HG03159 (cell line): ENCODE results near the gene RBBP8.
"Not testable (repeated sequence)": the region's sequence is repeated elsewhere in the genome, so short reads cannot be mapped to it uniquely, and the experiment has no call there.

Experiments used
- ATAC-seq: cut with Tn5 transposase; IDR thresholded peaks from one replicate; pipeline ENCODE4 v1.9.1; 2021; ENCODE audit warnings: mild to moderate bottlenecking, moderate library complexity; ENCODE audit not compliant: unreplicated experiment

The RBBP8 gene

DNA sequence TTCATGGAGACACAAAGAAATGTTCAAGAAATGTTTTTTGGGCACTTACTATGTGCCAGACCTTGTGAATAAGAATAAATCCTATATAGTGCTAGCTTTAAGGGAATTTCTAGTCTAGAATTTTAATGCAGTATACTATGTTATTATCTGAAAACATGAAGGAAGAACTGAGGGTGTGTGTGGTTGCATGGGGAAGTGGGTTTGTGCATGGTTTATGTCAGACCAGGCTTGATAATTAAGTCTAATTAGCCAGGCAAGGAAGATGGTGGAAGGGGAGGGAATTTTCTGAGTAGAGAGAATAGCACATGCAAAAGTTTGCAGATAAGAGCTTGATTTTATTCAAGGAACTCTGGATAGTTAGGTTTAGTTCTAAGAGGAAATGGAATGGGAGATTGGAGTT lies 6.5 kb downstream of the RBBP8 start:
- ATAC-seq, result no peak

GRCh38 chr18:22943847-22944246 lies 10.7 kb downstream of the RBBP8 start:
- no peak for ATAC-seq

- peak; percentile 56 for ATAC-seq
These were observed 13.1 kb downstream of the RBBP8 start for GRCh38 chr18:22946217-22946616.

GRCh38 chr18:22946846-22947245 lies 13.7 kb downstream of the RBBP8 start:
- no peak for ATAC-seq

DNA sequence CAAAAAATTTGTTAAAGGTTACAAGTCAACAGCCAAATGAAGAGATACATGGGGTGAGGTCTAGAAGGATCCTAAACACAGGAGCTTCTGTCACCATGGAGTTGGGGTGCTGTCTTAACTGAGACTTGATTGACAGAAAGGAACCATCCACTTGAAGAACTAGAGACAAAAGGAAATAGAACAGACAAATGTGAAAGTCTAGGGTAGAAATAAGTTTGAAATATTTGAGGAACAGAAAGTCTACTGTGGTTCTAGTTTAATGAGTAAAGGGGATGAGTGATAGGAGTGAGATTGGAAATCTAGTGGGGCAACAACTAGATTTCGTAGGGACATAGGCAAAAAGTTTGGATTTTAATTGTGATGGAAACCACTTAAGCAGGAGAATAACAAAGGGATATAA lies 18.7 kb downstream of the RBBP8 start:
- ATAC-seq, result no peak

DNA sequence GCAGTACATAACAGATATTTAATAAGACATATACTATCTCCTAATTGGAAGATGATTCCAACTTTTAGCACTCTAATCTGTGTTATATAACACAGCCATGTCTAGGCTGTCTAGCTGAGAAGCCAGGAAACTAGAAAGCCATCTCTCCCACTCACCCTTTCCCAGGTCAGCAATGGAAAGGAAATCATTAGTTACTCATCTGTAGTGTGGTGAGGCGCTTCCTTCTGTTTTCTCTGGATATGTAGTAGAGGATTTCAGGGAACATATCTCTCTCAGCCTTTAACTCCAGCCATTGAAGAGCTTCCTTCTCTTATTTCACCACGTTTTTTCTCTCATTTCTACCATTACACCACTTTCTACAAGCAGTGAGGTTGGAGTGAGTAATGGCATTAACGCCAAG lies 19.4 kb downstream of the RBBP8 start:
- no peak for ATAC-seq

GRCh38 chr18:22953982-22954381 lies 20.9 kb downstream of the RBBP8 start:
- ATAC-seq, result not testable (repeated sequence)

- ATAC-seq, result no peak
These were observed 23.1 kb downstream of the RBBP8 start for GRCh38 chr18:22956226-22956625.

DNA sequence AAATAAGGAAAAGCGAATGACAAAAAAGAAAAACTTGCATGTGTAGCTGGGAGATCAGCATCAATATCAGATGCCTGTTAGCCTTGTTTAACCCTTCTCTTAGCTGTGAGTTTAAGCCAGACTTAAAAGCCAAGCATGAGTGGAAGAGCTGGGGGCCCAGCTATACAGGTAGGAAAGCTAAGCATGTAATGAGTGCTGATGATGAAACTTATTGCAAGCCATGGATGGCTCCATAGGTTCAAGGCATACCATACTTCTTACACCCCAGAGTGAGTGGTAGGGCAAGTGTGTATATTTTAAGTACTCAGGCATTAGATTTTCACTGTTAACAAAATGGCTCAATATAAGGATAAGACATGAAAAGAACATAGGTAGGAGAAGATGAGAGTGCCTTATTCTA lies 28.0 kb downstream of the RBBP8 start:
- no peak for ATAC-seq

DNA sequence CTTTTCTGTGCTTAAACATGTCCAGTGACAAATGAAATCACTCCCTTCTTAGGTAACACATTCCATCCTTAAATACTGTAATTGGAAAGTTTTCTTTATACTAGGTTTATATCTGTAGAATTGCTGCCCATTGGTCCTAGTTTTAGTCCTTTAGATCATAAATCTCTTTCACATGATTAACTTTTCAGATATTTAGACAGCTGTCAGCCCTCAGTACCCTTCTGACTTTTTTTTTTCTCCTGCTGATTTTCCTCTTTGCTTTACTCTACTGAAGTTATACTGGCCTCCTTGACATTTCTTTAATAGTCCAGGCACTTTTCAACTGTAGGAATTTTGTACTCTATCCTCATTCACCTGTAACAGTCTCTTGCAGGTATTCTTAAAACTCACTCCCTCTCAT lies 28.9 kb downstream of the RBBP8 start:
- ATAC-seq, result no peak

- ATAC-seq, result no peak
These were observed 31.0 kb downstream of the RBBP8 start for GRCh38 chr18:22964116-22964515.

DNA sequence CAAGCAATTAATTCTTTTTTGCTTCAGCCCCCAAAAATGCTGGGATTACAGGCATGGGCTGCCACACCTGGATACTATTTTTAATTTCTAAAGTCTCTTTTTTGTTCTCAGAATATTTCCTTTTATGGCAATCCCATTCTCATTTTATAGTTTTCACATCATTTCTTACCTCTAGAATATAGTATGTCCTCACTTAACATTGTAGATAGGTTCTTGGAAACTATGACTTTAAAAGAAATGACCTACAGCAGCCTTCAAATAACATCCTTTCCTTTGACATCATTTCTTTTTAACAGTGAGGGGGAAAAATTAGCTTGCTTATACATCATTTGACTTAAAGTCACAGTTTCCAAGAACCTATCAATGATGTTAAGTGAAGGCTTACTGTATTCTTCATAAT lies 31.6 kb downstream of the RBBP8 start:
- ATAC-seq, result no peak

DNA sequence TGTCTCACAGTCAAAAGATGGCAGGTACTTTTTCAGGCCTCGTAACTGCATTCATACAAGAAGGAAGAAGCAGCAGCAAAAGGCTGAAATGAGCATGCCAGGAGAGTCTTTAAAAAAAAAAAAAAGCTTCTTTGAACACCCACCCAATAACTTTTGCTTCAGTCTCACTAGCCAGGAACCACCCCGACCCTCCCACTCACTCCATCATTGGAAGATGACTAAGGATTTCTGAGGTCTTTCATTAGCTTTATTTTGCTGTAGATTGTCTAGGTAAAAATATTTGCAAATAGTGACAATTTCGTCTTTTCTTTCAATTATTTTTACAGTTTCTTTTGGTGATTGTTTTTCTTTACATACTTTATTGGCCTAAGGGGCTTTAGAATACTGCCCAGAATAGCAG lies 37.9 kb downstream of the RBBP8 start:
- ATAC-seq, result no peak

GRCh38 chr18:22974001-22974400 lies 40.9 kb downstream of the RBBP8 start:
- no peak for ATAC-seq

GRCh38 chr18:22974707-22975106 lies 41.6 kb downstream of the RBBP8 start:
- no peak for ATAC-seq

- no peak for ATAC-seq
These were observed 42.4 kb downstream of the RBBP8 start for GRCh38 chr18:22975508-22975907.

- ATAC-seq, result no peak
These were observed 44.9 kb downstream of the RBBP8 start for GRCh38 chr18:22977847-22978701.

GRCh38 chr18:22980394-22980793 lies 47.3 kb downstream of the RBBP8 start:
- no peak for ATAC-seq

GRCh38 chr18:22981274-22982133 lies 48.4 kb downstream of the RBBP8 start:
- no peak for ATAC-seq

- no peak for ATAC-seq
These were observed 50.0 kb downstream of the RBBP8 start for GRCh38 chr18:22983175-22983574.

DNA sequence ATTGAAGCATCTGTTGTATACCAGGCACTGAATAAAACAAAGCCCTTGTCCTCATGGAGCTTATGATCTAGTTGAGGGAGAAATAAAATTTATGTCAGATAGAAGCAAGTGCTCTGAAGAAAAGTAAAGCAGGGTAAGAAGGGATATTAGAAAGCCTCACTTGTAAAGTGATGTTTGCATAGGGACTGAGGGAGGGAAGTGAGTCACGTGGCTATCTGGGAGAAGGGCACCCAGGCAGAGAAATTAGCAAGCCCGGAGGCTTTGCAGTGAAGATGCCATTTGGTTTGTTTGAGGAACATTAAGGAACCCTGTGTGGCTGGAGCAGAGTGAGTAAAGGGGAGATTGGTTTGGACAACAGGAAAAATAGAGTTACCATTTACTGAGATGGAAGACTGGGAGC lies 52.1 kb downstream of the RBBP8 start:
- ATAC-seq, result no peak

- ATAC-seq, result no peak
These were observed 54.5 kb downstream of the RBBP8 start for GRCh38 chr18:22987547-22988189.
